ENCODE data around the gene LYG2. TPM values are rescaled to one million over a fixed set of nuclear protein-coding genes. Genes with fewer than 3 reads are reported as not detected.
"Not testable (repeated sequence)": the region's sequence is repeated elsewhere in the genome, so short reads cannot be mapped to it uniquely, and the experiment has no call there.

LYG2 gene
- total RNA-seq, 6 experiments from 2014 or later: not detected

DNA sequence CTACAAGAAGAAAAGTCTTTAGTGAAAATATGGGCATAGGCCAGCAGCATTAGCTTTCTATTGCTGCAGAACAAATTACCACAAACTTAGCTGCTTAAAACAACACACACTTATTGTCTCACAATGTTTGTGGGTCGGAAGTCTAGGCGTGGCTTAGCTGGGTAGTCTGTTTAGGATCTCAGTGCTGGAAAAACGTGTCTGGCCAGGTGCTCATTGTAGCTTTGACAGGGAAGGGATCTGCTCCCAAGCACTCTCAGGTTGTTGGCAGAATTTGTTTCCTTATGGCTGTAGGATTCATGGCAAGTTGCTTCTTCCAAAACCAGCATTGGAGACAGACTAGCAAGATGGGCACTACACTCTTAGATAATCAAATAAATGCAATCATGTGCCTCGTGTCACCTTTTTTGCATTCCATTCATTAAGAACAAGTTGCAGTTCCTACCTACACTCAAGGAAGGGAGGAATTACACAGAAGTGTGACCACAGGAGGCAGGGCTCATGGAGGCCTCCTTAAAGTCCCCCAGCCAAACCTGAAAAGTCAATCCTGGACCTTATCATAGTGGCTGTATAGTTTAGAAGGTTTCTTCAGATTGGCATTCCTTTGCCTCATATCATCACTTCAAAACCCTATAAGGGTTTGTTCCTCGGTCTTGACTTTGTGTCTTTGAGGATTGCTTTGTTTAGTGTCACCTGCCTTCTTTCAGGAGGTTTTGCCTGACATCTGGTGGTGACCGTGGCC, 57.2 kb downstream of the LYG2 start:
- Histone ChIP-seq H3K9me3 (no peaks in the 10 kb centered on the region), H3K27ac (no peak overlapping the region), H3K4me3 (no peak overlapping the region), H3K4me1 (no peaks in the 10 kb centered on the region), H3K36me3 (peaks cover 0 to 34% (median 18%) of the 10 kb centered on the region in 4 donors), H3K27me3 (no peaks in the 10 kb centered on the region)
- no peak for ATAC-seq
- WGBS (ENCODE audit: insufficient coverage, low coverage, low lambda C conversion rate, missing lambda C conversion rate): 89% methylated on average over 3 of the region's 6 CpGs
- intact Hi-C loops (cut with DNase I): no loop called here
- DNase-seq: no peak
- TF ChIP-seq, protein P1, sequence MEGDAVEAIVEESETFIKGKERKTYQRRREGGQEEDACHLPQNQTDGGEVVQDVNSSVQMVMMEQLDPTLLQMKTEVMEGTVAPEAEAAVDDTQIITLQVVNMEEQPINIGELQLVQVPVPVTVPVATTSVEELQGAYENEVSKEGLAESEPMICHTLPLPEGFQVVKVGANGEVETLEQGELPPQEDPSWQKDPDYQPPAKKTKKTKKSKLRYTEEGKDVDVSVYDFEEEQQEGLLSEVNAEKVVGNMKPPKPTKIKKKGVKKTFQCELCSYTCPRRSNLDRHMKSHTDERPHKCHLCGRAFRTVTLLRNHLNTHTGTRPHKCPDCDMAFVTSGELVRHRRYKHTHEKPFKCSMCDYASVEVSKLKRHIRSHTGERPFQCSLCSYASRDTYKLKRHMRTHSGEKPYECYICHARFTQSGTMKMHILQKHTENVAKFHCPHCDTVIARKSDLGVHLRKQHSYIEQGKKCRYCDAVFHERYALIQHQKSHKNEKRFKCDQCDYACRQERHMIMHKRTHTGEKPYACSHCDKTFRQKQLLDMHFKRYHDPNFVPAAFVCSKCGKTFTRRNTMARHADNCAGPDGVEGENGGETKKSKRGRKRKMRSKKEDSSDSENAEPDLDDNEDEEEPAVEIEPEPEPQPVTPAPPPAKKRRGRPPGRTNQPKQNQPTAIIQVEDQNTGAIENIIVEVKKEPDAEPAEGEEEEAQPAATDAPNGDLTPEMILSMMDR (IDR thresholded peaks at IDR 0.05): no peak
- TF ChIP-seq POLR2A (IDR thresholded peaks at IDR 0.05): no peak

DNA sequence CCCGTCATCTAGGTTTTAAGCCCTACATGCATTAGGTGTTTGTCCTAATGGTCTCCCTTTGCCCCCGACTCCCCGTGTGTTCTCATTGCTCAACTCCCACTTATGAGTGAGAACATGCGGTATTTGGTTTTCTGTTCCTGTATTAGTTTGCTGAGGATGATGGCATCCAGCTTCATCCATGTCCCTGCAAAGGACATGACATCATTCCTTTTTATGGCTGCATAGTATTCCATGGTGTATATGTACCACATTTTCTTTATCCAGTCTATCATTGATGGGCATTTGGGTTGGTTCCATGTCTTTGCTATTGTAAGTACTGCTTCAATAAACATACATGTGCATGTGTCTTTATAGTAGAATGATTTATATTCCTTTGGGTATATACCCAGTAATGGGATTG, 63.1 kb downstream of the LYG2 start:
- ATAC-seq; H3K4me1 ChIP-seq; H3K27ac ChIP-seq; H3K4me3 ChIP-seq; DNase-seq; H3K27me3 ChIP-seq; intact Hi-C loops (cut with DNase I); H3K9me3 ChIP-seq: not testable (repeated sequence)
- 90% methylated on average over 4 of the region's 4 CpGs for WGBS (ENCODE audit: insufficient coverage, low coverage, low lambda C conversion rate, missing lambda C conversion rate)
- H3K36me3 ChIP-seq: peaks cover 0 to 32% (median 16%) of the 10 kb centered on the region in 4 donors

Small RNA genes within 50 kb of the gene (small RNA-seq; reads per million reads assigned to genes)
- gene AC092587.1: 0 reads per million in 2 experiments

Other genes with a start within 250 kb of the LYG2 start
- gene C2orf15, start 114.0 kb downstream of the LYG2 start, total RNA-seq: 1 to 10 TPM in 1 of 6 experiments, under 1 TPM in 5; 0.24 to 1.4 (median 0.44) TPM
- gene TSGA10, start 100.7 kb downstream of the LYG2 start, total RNA-seq: 1 to 10 TPM; 1.6 to 5.6 (median 2.7) TPM
- gene LIPT1, start 100.7 kb downstream of the LYG2 start, total RNA-seq: 1 to 10 TPM; 1.9 to 5.0 (median 3.6) TPM
- gene MITD1, start 74.6 kb downstream of the LYG2 start, total RNA-seq: 10 to 100 TPM in 3 of 6 experiments, 1 to 10 TPM in 3; 4.0 to 12.5 (median 9.6) TPM
- 10 to 100 TPM; 13.3 to 28.2 (median 14.2) TPM for gene MRPL30, start 74.5 kb downstream of the LYG2 start, total RNA-seq
- under 1 TPM in 5 of 6 experiments, not detected in 1; 0.25 to 1.00 (median 0.64) TPM for gene LYG1, start 45.5 kb upstream of the LYG2 start, total RNA-seq
- 10 to 100 TPM; 10.9 to 33.1 (median 14.1) TPM for gene TXNDC9, start 80.7 kb upstream of the LYG2 start, total RNA-seq
- gene EIF5B, start 81.7 kb upstream of the LYG2 start, total RNA-seq: 10 to 100 TPM; 10.2 to 18.8 (median 17.4) TPM
- gene REV1, start 234.4 kb upstream of the LYG2 start, total RNA-seq: 10 to 100 TPM; 12.6 to 21.6 (median 13.6) TPM

All from right lobe of liver (tissue), 6 donors.